HepG2 (cell line): ENCODE data around the gene COG8. TPM values are rescaled to one million over a fixed set of nuclear protein-coding genes. Genes with fewer than 3 reads are reported as not detected.

Source experiments
- ATAC-seq: fragments of 200-7000 bp; cut with Tn5 transposase; 3 replicates; pipeline ENCODE4 v1.9.1; 2020; ENCODE audit warnings: mild to moderate bottlenecking, moderate library complexity
- BruUV-seq: library from RNA; stranded (reverse); fragments of 400-500 nt; replicated peaks from 2 replicates; lab custom pipeline; 2021; lab: Mats Ljungman, UMichigan
- CTCF ChIA-PET: fragments of 300-600 bp; formaldehyde crosslinking; extraction: SDS; loops from one replicate; lab custom pipeline; 2021; ENCODE audit warnings: low total read pairs, inconsistent platforms, low intra/inter-chr PET ratio; lab: Yijun Ruan, JAX
- POLR2A ChIA-PET: fragments of 350-600 bp; sonication (Branson Sonifier 250); formaldehyde crosslinking; loops from one replicate; lab custom pipeline; 2020; ENCODE audit warnings: antibody characterized with exemption, inconsistent platforms; lab: Yijun Ruan, JAX
- DNase-seq: peaks from one replicate; pipeline ENCODE4 v3.0.0-alpha.2; 2015; ENCODE audit warnings: low spot score
- FAIRE-seq: peaks from 3 replicates; lab custom pipeline; 2011; peaks lifted over from hg19 to GRCh38; lab: Jason Lieb, UNC
- H2AFZ ChIP-seq: one replicate; pipeline ENCODE4 v1.6.1; 2011; ENCODE audit warnings: low read length, inconsistent platforms
- H3K27ac ChIP-seq: fragments of 300-600 bp; 3 replicates; pipeline ENCODE4 v1.8.0; 2011; ENCODE audit warnings: mixed run types, mild to moderate bottlenecking, mixed read lengths, low read length, inconsistent platforms; ENCODE audit not compliant: insufficient read depth; ENCODE audit errors: extremely low read length
- H3K27me3 ChIP-seq, 2 experiments: fragments of 200-600 bp in 1 of 2; 2 replicates in 1 of 2; 3 replicates in 1 of 2; pipeline versions ENCODE4 v1.6.0 to v1.8.0; 2011; ENCODE audit warnings: low read length in 2 of 2, mild to moderate bottlenecking in 2 of 2, moderate library complexity in 2 of 2, inconsistent platforms in 1 of 2; ENCODE audit not compliant: insufficient read depth in 2 of 2, control insufficient read depth in 1 of 2
- H3K36me3 ChIP-seq, 2 experiments: fragments of 200-600 bp in 1 of 2; replicated peaks in 1 of 2; 2 replicates in 1 of 2; 3 replicates in 1 of 2; pipeline versions ENCODE4 v1.5.1 to v1.8.0; 2011; ENCODE audit warnings: low read length in 2 of 2, inconsistent platforms in 1 of 2; ENCODE audit not compliant: insufficient read depth in 2 of 2, control insufficient read depth in 1 of 2
- H3K4me1 ChIP-seq: 2 replicates; pipeline ENCODE4 v1.5.1; 2012; ENCODE audit warnings: low read length, inconsistent platforms; ENCODE audit not compliant: insufficient read depth
- H3K4me2 ChIP-seq: 2 replicates; pipeline ENCODE4 v1.6.0; 2011; ENCODE audit warnings: low read depth, low read length, inconsistent platforms
- H3K4me3 ChIP-seq, 3 experiments: fragments of 200-600 bp in 1 of 3; sonication (generic), shearing (Covaris generic) in 1 of 3; replicated peaks in 1 of 3; 2 replicates each; pipeline ENCODE4 v1.5.1; 2011 to 2016; ENCODE audit warnings: low read length in 3 of 3, inconsistent platforms in 2 of 3, low read depth in 2 of 3, mild to moderate bottlenecking in 2 of 3, control low read depth in 1 of 3, mixed read lengths in 1 of 3; ENCODE audit not compliant: insufficient read depth in 1 of 3
- H3K79me2 ChIP-seq: one replicate; pipeline ENCODE4 v1.6.1; 2011; ENCODE audit warnings: low read length, inconsistent platforms; ENCODE audit not compliant: insufficient read depth
- H3K9ac ChIP-seq: 2 replicates; pipeline ENCODE4 v1.6.0; 2011; ENCODE audit warnings: mild to moderate bottlenecking, low read depth, low read length, inconsistent platforms; ENCODE audit not compliant: insufficient read depth
- H3K9me3 ChIP-seq: 2 replicates; pipeline ENCODE4 v1.5.1; 2012; ENCODE audit warnings: mild to moderate bottlenecking, low read length
- H4K20me1 ChIP-seq: 2 replicates; pipeline ENCODE4 v1.6.0; 2011; ENCODE audit warnings: inconsistent platforms, mild to moderate bottlenecking, low read length, moderate library complexity; ENCODE audit not compliant: insufficient read depth
- ARNT2 ChIP-seq: sonication (generic); formaldehyde crosslinking; IDR thresholded peaks from 2 replicates; pipeline ENCODE4 v1.8.0; 2022; ENCODE audit warnings: mild to moderate bottlenecking, low read depth, missing genetic modification reagents, moderate library complexity
- ATF5 ChIP-seq: sonication (generic); formaldehyde crosslinking; IDR thresholded peaks from 2 replicates; pipeline ENCODE4 v1.4.0; 2020; ENCODE audit warnings: mild to moderate bottlenecking, low read depth, missing genetic modification reagents
- ELF3 ChIP-seq: IDR thresholded peaks from 2 replicates; pipeline ENCODE4 v1.6.1; 2016; ENCODE audit warnings: missing genetic modification reagents, missing compliant biosample characterization
- FOXK2 ChIP-seq: fragments of 450-650 bp; IDR thresholded peaks from 2 replicates; pipeline ENCODE4 v1.6.1; 2016
- HNF4A ChIP-seq: sonication (generic); formaldehyde crosslinking; IDR thresholded peaks from 2 replicates; pipeline ENCODE4 v1.4.0; 2020; ENCODE audit warnings: missing genetic modification reagents
- RBFOX2 ChIP-seq: fragments of 200-400 bp; formaldehyde crosslinking; IDR thresholded peaks from 2 replicates; pipeline ENCODE4 v1.6.1; 2017; ENCODE audit warnings: low read depth, mild to moderate bottlenecking, low read length
- REST ChIP-seq, 2 experiments: IDR thresholded peaks; 2 replicates each; pipeline ENCODE4 v1.6.1; 2011 to 2012; ENCODE audit warnings: low read length in 2 of 2, borderline replicate concordance in 1 of 2, low read depth in 1 of 2, mild to moderate bottlenecking in 1 of 2, moderate library complexity in 1 of 2
- ZNF251 ChIP-seq: sonication (generic); formaldehyde crosslinking; IDR thresholded peaks from 2 replicates; pipeline ENCODE4 v1.9.0; 2021; ENCODE audit warnings: mild to moderate bottlenecking, missing genetic modification reagents
- ZNF609 ChIP-seq: sonication (generic); formaldehyde crosslinking; IDR thresholded peaks from 2 replicates; pipeline ENCODE4 v1.4.0; 2020; ENCODE audit warnings: mild to moderate bottlenecking, missing genetic modification reagents, borderline replicate concordance
- WGBS: methylation state at CpG from one replicate; pipeline ENCODE4 v1.1.6; 2017; ENCODE audit warnings: low lambda C conversion rate; 5-methylcytosine and 5-hydroxymethylcytosine counted together
- in situ Hi-C: cut with HindIII; loops from 2 replicates; pipeline ENCODE4 v1.10.0; 2017; ENCODE audit warnings: low pct_unique_long_range_greater_than_20kb; ENCODE audit not compliant: extremely low pct_ligation_motif_present
- intact Hi-C: fragments of 100-400 bp; cut with micrococcal nuclease; formaldehyde crosslinking; loops from one replicate; pipeline ENCODE4 v1.10.0; 2022; ENCODE audit not compliant: unreplicated experiment
- polyA plus RNA-seq, 8 experiments: library from polyadenylated mRNA; depleted of rRNA in 3 of 8; stranded (reverse) in 7 of 8; unstranded in 1 of 8; fragments of >200 nt; fragmentation: Illumina TruSeq in 4 of 8; extraction: Trizol in 4 of 8; gene quantifications; 2 replicates each; pipeline versions ENCODE4 v1.2.1 to v1.2.3, GENCODE V29; 2011 to 2016; ENCODE audit warnings: low read depth in 4 of 8, missing spikeins in 1 of 8, mixed read lengths in 1 of 8; ENCODE audit not compliant: insufficient read depth in 1 of 8
- total RNA-seq, 5 experiments: library from RNA; depleted of rRNA; stranded (reverse); fragments of >200 nt; fragmentation: Illumina TruSeq; extraction: Trizol; gene quantifications; 2 replicates each; pipeline ENCODE4 v1.2.3, GENCODE V29; 2016; ENCODE audit warnings: low read depth in 1 of 5

Gene COG8
- total and polyA plus RNA-seq, 2 of the 13 experiments (the other 11 are each of a cell fraction or from before 2014, with no cell fraction given), result 45.5 to 52.1 TPM

GRCh38 chr16:69326172-69326873 is 13.0 kb downstream of the COG8 start (continued):
- TF ChIP-seq ZNF609 (CRISPR knock-in tag) (peak; percentile 59), ELF3 (CRISPR knock-in tag) (peak; percentile 91), ATF5 (peak; percentile 26; the same call in 1 of the 2 replicates), ZNF251 (CRISPR knock-in tag) (no peak), FOXK2 (peak; percentile 84)

- in situ Hi-C loops (no loop called here), intact Hi-C loops (loop anchor here (1.0 to 2.0 kb wide), 2 partner anchors 15 to 60 kb away; partner anchors contain the start of gene VPS4A)
- ChIA-PET POLR2A (interaction anchor here (1.6 to 5.8 kb wide), 4 partner anchors 9 to 14 kb away, joined by 6 to 52 read pairs (median 12); partner anchors contain the start of genes COG8, NIP7 and VPS4A), CTCF (interaction anchor here (1.0 kb wide), 1 partner anchor 14 kb away, joined by 3 read pairs; the partner anchor contains the start of gene NIP7)
- Histone ChIP-seq H3K9ac (peak overlapping the region; percentile 45), H3K27ac (peak overlapping the region; percentile 68), H3K4me1 (peaks cover 55% of the 10 kb centered on the region), H2AFZ (no peak overlapping the region), H3K9me3 (no peaks in the 10 kb centered on the region), H3K79me2 (peaks cover 62% of the 10 kb centered on the region), H3K4me3 (peak overlapping the region in 2 of 3 experiments; percentile 13 to 84; a peak in 3 of 6 replicates), H3K36me3 (peaks cover 27 to 51% of the 10 kb centered on the region in 2 experiments), H4K20me1 (peaks cover 35% of the 10 kb centered on the region), H3K4me2 (peak overlapping the region; percentile 80), H3K27me3 (no peaks in the 10 kb centered on the region)
- FAIRE-seq (no peak), DNase-seq (no peak), ATAC-seq (no peak; the same call in 2 of the 3 replicates)
- no TSS peak for BruUV-seq
- WGBS, result 74% methylated on average over 5 of the region's 6 CpGs
- TF ChIP-seq REST (IDR thresholded peaks at IDR 0.05; ENCODE audit: borderline replicate concordance in 1 of 2, low read depth in 1 of 2, low read length in 2 of 2), result no peak
- TF ChIP-seq HNF4A (CRISPR knock-in tag), result peak; percentile 27; the same call in 1 of the 2 replicates
- 0 out of 2 replicates have a peak, but pooled peaks have one; percentile 39 for TF ChIP-seq ARNT2 (CRISPR knock-in tag)
- peak; percentile 22; the same call in 1 of the 2 replicates for TF ChIP-seq RBFOX2
Observed at GRCh38 chr16:69325784-69326171, 13.6 kb downstream of the COG8 start.
